Measurements from ENCODE around the gene SMYD1. TPM values are rescaled to one million over a fixed set of nuclear protein-coding genes. Genes with fewer than 3 reads are reported as not detected.

The SMYD1 gene
- polyA plus RNA-seq, 3 donors = not detected

- Histone ChIP-seq H2AFZ (ENCODE audit: insufficient read depth, low read depth, low read length, poor library complexity, severe bottlenecking) (no peak overlapping the region), H3K4me3 (replicated peaks in 1 of 3; ENCODE audit: low read depth in 2 of 3, low read length in 3 of 3) (no peak overlapping the region), H3K36me3 (replicated peaks in 1 of 2; ENCODE audit: control insufficient read depth in 1 of 2, insufficient read depth in 2 of 2, low read length in 2 of 2) (no peaks in the 10 kb centered on the region), H3K9ac (ENCODE audit: insufficient read depth, low read length, poor library complexity, severe bottlenecking) (no peak overlapping the region), H4K20me1 (ENCODE audit: insufficient read depth, low read length) (no peaks in the 10 kb centered on the region), H3K9me3 (replicated peaks in 1 of 2; ENCODE audit: control insufficient read depth in 1 of 2, insufficient read depth in 1 of 2, low read length in 2 of 2) (peaks cover 12 to 15% of the 10 kb centered on the region in 2 donors), H3K27ac (ENCODE audit: low read depth in 1 of 2, low read length in 2 of 2) (no peak overlapping the region), H3K79me2 (ENCODE audit: insufficient read depth, low read length) (no peaks in the 10 kb centered on the region), H3K4me2 (replicated peaks; ENCODE audit: extremely low read depth, low read length, poor library complexity, severe bottlenecking) (no peak overlapping the region), H3K4me1 (ENCODE audit: control insufficient read depth in 1 of 2, insufficient read depth in 2 of 2, low read length in 2 of 2) (no peaks in the 10 kb centered on the region), H3K27me3 (ENCODE audit: control insufficient read depth in 2 of 2, insufficient read depth in 2 of 2, low read length in 2 of 2) (no peaks in the 10 kb centered on the region)
- Mint-ChIP-seq H3K27me3 (ENCODE audit: low read depth in 3 of 3) (peaks cover 0 to 4% (median 3%) of the 10 kb centered on the region in 3 donors), H3K27ac (no peak overlapping the region), H3K36me3 (no peaks in the 10 kb centered on the region), H3K4me1 (no peaks in the 10 kb centered on the region), H3K9me3 (peaks cover 22 to 53% (median 29%) of the 10 kb centered on the region in 7 donors), H3K4me3 (no peak overlapping the region)
- no peak for DNase-seq
- no peak for TF ChIP-seq CTCF (IDR thresholded peaks at IDR 0.05)
- intact Hi-C loops (cut with micrococcal nuclease) = no loop called here
These were observed 81.4 kb downstream of the SMYD1 start for GRCh38 chr2:88148929-88149438.

GRCh38 chr2:88159481-88159880 lies 91.9 kb downstream of the SMYD1 start:
- Histone ChIP-seq H3K4me3 (replicated peaks in 1 of 3; ENCODE audit: low read depth in 2 of 3, low read length in 3 of 3) (no peak overlapping the region), H3K27me3 (ENCODE audit: control insufficient read depth in 2 of 2, insufficient read depth in 2 of 2, low read length in 2 of 2) (no peaks in the 10 kb centered on the region), H3K9ac (ENCODE audit: insufficient read depth, low read length, poor library complexity, severe bottlenecking) (no peak overlapping the region), H3K9me3 (replicated peaks in 1 of 2; ENCODE audit: control insufficient read depth in 1 of 2, insufficient read depth in 1 of 2, low read length in 2 of 2) (no peaks in the 10 kb centered on the region), H3K79me2 (ENCODE audit: insufficient read depth, low read length) (no peaks in the 10 kb centered on the region), H3K4me1 (ENCODE audit: control insufficient read depth in 1 of 2, insufficient read depth in 2 of 2, low read length in 2 of 2) (no peaks in the 10 kb centered on the region), H3K27ac (ENCODE audit: low read depth in 1 of 2, low read length in 2 of 2) (no peak overlapping the region), H2AFZ (ENCODE audit: insufficient read depth, low read depth, low read length, poor library complexity, severe bottlenecking) (no peak overlapping the region), H3K4me2 (replicated peaks; ENCODE audit: extremely low read depth, low read length, poor library complexity, severe bottlenecking) (no peak overlapping the region), H4K20me1 (ENCODE audit: insufficient read depth, low read length) (no peaks in the 10 kb centered on the region), H3K36me3 (replicated peaks in 1 of 2; ENCODE audit: control insufficient read depth in 1 of 2, insufficient read depth in 2 of 2, low read length in 2 of 2) (no peaks in the 10 kb centered on the region)
- no peaks in the 10 kb centered on the region for H3K9me3 Mint-ChIP-seq
- no peaks in the 10 kb centered on the region for H3K4me1 Mint-ChIP-seq
- intact Hi-C loops (cut with micrococcal nuclease) = no loop called here
- DNase-seq = no peak
- no peaks in the 10 kb centered on the region for H3K27me3 Mint-ChIP-seq (ENCODE audit: low read depth in 3 of 3)
- H3K36me3 Mint-ChIP-seq = no peaks in the 10 kb centered on the region
- TF ChIP-seq CTCF (IDR thresholded peaks at IDR 0.05) = no peak
- peak overlapping the region in 1 of 7 donors; percentile 70 for H3K27ac Mint-ChIP-seq
- WGBS (ENCODE audit: insufficient coverage) = no CpG with 5 or more reads among the region's 3 CpGs
- no peak overlapping the region for H3K4me3 Mint-ChIP-seq

All from CD14-positive monocyte (primary cell).